HG03571 (cell line): ENCODE measurements around the gene TOR4A.

ENCODE experiments used
- ATAC-seq: cut with Tn5 transposase; IDR thresholded peaks from one replicate; pipeline ENCODE4 v1.9.1; 2021; ENCODE audit not compliant: unreplicated experiment

TOR4A gene

DNA sequence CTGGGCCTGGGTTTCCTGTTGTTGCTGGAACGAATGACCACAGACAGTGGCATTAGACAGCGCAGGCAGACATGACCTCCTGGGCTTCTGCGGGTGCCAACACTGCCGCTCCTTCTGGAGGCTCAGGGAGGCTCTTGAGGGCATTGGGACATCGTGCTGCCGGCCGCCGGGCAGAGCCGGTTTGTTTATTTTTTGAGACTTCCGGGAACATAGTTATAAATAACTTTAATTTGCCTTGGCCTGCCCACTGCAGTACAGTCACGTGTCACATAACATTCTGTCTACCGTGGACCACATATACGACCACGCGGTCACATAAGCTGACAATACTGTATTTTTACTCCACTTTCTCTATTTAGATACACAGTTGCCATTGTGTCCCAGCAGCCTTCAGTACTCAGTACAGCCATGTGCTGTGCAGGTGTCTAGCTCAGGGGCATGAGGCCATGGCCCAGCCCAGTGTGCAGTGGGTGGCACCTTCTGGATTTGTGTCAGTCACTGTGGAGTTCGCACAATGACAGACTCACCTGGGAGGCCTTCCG lies 8.2 kb upstream of the TOR4A start:
- no peak for ATAC-seq

DNA sequence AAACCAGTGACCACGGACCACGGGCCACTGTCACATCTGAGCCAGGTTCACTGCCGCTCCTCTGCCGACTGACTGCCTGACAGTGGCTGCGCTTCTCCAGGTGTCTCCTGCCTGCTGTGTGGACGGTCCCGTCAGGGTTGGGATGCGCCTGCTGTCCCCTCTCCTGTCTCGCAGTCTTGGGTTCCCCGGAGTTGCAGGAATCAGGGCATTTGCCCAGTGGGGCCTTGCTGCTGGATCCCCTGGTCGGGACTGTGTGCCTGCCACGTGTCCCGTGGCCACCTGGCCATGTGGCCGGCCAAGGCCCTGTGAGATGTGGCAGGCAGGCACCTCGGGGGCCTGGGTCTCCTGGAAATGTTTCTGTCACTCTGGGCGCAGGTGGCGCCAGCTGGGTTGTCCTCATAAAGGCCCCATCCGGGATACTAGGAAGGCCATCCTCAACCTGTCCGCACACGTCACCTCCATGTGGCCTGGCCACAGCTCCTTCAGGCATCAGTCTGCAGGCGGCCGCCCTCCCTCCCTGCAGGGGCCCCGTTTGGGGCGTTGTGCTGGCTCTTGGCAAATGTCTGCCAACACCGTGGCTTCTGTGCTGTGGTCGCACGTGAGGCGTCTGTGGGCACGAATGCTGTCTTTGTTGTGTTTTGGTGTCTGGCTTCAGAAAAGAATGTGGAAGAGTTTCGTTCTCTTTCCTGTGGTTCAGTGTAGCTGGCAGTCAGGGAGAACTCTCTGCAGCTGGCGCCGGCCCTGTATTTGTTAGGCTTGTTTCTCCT lies 6.4 kb upstream of the TOR4A start:
- ATAC-seq: no peak

DNA sequence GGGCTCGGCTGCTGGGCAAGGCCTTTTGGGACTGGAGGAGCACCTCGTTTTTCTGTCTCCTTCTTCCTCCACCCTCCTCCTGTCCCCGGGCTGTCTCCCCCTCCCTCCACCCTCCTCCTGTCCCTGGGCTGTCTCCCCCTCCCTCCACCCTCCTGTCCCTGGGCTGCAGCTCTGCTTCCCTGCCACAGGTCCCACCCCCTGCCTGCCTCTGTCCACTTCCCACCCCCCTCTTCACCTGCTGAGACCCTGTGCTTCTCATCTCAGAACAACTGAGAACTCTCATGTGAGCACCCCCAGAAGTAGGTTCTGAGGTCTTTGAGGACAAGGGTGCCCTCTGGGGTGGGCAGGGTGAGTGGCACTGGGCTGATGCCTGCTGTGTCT lies 5.8 kb upstream of the TOR4A start:
- no peak for ATAC-seq

DNA sequence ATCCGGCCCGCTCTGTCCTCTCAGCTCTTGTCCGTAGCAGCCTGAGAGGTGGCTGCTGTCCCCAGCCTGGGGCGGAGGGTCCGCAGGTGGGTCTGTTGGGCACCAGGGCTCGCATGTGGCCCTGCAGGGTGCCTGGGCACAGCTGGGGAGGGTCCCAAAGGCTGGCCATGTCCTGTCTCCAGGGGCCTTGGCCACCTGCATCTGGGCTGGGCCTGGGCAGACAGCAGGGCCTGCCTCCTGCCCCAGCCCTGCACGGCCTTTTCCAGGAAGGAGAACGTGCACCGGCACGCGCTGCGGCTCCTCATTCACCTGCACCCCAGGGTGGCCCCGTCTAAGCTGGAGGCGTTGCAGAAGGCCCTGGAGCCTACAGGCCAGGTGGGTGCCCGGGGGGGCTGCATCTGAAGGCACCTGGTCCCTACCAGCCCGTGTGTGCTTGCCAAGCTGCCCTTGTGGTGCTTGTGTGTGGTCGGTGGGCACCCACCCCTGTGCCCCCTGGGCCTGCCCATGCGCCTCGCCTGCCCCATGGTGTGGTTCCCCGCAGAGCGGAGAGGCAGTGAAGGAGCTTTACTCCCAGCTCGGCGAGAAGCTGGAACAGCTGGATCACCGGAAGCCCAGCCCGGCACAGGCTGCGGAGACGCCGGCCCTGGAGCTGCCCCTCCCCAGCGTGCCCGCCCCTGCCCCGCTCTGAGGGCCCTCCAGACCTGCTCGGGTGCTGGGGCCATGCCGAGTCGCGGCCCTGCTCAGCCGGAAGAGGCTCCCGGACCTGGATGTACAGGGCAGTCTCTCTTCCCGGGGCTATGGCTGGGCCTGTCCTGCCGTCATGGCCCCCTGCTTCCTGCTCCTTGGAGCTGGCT lies 5.1 kb upstream of the TOR4A start:
- no peak for ATAC-seq

DNA sequence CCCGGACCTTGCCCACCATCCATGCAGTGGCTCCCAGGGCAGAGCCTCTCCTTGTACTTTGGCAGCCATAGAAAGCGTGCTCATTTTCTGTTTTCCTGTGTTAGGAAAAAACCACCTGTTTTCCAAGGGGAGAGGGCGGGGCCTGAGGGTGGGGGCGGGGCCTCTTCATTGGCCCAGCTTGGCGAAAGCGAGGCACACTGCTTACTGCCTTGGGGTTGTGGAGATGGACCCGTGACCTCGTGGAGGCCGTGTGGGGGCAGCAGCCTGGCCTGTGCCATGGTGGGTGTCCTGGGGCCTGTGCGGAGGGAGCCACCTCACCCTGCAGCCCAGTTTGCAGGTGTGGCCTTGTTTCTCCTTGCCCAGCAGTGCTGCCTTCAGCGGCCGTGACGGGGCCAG lies 4.4 kb upstream of the TOR4A start:
- ATAC-seq: no peak

DNA sequence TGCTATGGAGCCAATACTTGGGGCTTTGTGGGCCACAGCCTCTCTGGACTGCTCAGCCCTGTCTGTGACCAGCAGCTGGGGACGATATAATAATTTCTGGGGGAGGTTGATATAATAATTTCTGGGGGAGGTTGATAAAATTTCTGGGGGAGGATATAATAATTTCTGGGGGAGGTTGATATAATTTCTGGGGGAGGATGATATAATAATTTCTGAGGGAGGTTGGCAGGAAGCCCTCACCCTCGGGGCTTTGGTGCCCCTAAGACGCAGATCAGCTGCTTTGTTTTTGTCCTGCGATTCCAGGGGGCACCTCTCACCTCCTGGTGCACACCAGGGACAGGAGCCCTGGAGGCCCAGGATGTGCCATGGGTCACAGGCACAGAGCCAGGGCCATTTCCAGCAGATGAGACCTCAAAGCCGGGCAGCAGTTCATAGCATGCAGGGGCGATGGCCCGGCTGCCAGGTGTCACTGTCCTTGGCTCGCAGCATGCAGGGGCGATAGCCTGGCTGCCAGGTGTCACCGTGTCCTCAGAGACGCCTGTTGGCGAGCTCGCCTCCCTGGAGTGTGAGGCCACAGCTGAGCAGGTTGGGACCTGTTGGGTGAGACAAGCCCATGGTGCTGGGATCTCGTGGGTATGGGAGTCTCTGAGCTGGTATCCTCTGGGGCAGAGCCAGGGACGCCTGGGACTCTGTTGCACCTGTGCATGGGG lies 3.8 kb upstream of the TOR4A start:
- ATAC-seq: no peak

DNA sequence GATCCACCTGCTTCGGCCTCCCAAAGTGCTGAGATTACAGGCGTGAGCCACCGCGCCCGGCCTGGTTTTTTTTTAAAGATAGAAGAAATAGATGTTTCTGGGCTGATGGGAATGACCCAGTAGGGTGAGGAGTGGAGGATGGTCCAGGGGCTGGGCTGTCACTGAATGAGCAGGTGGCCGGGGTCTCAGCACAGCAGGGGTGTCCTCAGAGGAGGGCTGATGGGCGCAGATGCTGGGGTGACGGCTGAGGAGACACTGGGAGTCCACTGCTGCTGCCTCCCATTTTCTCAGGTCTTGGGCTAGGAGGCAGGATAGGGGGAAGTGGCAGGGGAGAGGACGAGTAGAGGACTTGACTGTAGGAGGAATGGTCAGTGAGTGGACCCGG lies 2.3 kb upstream of the TOR4A start:
- no peak for ATAC-seq

DNA sequence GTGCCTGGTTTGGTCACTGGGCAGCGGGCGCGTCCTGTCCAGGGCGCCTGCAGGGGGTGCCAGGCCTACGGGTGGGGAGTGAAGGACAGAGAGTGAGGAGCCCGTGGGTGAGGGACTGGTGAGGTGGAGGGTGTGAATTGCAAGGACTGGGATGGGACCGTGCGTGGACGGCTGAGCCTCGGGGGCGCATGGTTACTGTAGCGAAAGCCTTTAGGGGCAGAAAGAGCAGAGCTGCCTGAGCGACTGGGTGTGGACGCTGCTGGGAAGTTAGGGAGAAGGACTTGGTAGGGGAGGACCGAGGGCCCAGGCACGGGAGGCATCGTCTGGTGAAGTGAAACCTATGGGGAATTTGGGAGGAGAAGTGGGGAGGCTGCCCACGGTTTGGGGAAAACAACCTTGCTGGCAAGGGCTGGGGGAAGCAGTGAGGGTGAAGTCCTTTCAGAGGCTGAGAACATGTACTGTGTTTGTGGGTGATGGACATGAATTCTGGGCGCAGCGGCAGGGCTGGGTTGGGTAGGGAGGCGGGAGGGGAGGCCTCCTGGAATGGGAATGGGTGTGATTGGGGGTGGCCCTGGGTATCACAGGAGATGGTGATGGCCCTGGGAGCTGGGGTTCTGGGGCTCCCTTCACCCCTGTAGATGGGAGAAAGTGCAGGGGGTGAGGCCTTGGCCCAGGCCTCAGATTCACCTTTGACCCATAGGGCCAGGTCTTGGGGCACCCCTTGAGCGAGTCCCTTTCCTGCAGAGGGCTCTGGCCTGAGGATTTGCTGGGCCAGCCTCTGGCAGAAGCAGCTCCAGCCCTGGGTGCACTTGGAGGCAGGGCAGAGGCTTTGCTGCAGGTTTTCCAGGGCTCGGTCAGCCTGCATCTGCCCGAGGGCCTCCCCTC lies 1.7 kb upstream of the TOR4A start:
- ATAC-seq: no peak

DNA sequence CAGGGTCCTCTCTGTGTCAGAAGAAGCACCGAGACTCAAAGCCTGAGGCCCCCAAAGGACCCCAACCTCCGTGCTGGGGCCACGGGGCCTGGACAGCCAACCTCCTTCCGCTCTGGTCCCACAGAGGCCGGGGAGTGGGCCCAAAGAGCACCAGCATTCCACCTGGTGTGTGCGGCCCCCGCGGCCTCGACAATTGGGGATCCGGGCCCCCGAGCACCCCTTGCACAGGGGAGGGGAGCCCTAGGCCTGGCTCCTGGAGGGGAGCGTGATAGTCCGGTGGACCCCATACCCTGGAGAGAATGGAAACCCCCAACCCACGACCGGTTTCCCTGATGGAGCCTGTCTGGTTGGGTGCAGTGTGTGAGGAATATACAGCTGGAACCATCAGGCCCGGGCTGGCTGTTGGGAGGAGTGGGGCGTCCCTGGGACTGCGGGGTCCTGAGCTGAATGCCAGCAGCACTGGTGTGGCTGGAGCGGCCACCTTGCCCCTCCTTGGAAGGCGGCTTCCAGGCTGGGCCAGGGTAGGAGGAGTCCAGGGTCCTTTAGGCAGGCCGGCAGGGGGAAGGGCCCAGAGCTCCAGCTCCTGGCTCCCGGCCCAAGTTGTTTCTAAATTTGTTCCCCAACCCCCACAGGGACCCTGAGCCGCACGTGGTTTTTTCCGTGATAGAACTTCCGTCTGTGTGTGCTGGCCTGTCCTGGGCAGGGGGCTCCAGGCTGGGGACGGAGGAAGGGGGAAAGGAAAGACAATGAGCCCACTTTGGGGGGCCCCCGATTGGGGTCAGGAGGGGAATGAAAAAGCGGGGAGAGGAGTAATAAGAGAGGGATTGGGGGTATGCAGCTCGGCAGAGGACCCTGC lies 825 bp upstream of the TOR4A start:
- no peak for ATAC-seq

DNA sequence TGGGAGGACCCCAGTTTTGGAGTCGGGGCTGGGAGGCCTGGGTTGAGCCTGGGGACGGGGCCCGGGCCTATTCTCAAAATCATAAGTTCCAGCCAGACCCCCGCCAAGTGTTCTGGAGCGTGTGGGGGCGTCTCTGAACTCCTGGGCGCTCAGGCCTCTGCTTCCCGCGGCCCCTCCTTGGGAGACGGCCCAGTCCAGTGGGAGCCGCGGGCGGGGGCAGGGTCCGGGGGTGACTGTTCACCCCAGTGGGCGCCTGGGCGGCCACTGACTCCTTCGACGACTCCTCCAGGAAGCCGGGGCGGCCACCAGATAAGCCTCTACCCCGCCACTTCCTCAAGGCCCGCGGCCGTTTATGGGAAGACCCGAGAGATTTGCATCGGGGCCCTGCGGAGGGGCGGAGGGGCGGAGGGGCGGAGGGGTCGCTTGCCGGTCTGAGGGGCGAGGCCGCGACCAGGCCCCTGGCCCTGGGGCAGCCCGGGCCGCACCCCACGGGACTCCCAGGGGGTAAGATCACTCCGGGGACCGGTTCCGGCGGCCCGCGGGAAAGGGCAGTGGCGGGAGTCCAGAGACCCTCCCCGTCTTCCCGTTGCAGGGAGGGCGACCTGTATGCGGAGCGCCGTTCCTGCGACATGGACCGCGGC lies 655 bp downstream of the TOR4A start:
- ATAC-seq: no peak

DNA sequence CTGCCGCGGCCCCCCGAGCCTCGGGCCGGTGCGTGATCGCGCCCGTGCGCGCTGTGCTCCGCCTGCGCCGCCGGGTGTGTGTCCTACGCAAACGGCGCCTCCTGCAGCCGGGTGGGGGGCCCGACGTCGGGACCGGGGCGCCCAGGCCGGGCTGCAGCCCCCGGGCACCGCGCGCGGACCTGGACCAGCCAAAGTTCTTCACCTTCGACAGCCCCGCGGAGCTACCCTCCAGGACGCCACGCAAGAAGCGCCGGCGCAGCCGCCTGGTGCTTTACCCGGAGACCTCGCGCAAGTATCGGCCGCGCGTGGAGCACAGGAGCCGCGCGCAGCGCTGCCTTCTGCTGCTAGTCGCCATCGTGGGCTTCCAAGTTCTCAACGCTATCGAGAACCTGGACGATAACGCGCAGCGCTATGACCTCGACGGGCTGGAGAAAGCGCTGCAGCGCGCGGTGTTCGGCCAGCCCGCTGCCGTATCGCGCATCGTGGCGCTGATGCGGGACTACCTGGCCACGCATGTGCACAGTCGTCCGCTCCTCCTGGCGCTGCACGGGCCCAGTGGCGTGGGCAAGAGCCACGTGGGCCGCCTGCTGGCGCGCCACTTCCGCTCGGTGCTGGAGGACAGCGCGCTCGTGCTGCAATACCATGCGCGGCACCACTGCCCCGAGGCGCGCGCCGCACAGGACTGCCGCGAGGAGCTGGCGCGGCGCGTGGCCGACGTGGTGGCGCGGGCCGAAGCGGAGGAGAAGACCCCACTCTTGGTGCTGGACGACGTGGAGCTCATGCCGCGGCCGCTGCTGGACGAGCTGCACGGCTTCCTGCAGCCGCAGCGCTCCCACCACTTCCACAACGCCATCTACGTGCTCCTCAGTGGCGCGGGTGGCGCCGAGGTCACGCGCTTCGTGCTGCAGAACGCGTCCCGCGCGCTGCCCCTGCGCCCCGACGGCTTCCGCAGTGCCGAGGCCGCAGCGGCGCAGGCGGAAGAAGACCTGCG lies 1.5 kb downstream of the TOR4A start:
- ATAC-seq: no peak

DNA sequence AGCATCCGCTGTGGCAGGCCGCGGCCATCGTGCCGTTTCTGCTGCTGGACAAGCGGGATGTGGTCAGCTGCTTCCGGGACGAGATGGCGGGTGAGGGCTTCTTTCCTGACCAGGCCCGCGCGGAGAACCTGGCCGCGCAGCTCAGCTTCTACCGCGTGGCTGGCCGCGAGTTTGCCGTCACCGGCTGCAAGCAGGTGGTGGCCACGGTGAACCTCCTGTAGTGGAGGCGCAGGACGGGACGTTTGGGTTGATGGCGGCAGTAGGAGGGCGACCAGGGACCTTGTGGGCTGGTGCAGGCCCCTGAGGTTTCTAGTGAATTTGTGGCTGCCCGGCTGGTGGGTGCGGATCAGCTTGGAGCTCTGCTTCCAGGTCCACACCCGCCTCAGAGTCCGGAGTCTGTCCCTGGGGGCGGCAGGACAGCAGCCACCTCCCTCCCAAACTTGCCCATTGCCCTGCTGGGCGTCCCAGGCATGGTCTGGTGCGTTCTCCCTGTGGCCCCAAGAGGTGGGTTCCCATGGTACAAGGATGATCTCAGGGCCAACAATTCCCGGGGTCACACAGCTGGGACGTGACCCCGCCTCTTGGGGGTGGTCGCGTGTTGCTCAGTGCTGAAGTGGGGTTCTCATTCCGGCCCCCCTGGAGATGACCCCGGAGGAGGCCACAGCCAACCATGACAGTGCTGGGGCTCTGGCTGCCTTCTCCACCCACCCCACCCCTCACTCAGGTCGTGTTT lies 2.4 kb downstream of the TOR4A start:
- no peak for ATAC-seq

DNA sequence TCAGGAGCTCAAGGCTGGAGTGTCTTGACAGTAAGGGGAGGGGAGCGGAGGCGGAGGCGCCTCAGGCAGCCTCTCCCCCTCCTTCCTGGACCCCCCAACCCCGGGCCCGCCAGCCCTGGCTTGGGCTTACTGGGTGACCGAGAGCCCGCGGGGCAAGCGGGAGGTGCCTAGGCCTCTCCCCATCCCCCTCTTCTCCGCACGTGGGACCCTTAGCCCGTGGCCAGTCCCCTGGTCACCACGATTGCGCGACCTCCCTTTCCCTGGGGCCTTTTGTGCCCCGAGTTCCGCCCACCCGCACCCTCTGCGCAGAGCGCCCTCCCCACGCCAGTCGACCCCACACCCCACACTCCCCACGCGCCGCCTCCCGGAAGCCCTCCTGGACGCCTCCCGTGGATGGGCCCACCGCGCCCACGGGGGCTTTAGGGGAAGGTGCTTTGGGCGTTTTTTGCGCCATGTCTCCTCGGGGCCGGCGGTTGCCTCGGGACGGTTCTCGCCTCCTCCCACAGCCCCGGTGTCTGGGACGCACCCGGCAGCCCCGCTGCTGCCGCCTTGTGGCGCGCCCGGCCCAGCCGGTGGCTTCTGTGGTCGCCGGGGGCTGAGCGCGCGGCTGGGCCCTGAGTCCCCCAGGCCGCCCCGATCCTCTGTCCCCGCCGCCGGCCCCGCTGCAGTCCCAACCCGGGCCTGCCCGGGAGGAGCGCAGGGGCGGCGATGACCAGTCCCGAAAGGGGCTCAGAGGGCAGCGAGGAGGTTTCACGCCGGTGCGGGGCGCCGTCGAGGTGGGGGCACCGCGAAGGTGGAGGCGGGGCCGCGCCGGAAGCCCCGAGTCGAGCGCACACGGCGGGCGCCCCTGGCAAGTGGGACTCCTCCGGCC lies 3.2 kb downstream of the TOR4A start:
- no peak for ATAC-seq

DNA sequence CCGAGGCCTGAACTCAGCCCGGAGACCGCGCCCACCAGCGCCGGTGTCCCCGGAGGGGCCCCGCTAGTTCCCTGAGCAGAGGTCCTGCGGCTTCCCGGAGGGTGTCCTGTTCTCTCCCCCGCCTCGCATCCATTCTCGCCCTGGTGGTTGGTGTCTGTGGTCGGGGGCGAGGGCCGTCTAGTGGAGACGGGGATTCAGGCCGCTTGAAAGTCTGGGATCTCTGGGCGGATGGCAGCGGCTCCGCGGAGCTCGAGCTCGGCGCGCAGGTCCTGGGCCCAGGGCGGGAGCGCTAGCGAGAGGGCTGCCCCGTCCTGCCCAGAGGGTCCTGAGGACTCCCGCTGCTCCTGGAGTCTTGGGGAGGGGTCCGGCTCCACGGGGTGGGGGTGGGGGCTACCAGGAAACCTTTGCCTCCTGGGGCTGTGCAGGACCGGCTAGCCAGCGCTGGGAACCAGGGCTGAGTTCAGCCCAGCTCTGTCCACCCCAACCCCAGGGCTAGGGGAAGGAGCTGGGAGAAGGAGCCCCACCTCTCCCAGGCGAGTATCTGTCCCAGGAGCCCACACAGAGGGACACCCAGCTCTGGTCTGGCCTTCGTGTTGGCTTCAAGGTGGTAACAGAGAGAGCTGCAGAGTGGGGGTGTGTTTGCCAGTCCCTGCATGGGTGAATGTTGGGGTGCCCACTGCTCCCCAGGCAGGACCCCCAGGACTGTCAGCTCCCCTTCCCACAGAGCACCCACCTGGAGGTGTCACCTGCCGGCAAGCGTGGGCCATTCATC lies 4.0 kb downstream of the TOR4A start:
- ATAC-seq: no peak

DNA sequence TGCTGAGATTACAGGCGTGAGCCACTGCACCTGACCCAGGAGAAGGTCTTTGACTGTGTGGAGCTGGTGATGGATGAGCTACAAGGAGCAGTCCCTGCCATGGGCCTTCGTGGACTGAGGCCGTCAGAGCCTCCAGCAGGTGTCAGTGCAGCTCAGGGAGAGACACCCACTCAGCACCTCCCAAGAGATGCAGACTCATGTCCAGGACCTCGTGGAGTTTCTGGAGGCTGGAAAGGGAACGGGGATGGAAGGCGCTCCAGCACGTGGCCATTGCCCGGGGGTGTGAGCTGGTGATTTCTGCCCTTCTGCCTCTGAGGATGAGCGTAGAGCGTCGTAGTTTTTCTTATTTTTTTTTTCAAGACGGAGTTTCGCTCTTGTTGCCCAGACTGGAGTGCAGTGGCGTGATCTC lies 9.5 kb downstream of the TOR4A start:
- no peak for ATAC-seq

DNA sequence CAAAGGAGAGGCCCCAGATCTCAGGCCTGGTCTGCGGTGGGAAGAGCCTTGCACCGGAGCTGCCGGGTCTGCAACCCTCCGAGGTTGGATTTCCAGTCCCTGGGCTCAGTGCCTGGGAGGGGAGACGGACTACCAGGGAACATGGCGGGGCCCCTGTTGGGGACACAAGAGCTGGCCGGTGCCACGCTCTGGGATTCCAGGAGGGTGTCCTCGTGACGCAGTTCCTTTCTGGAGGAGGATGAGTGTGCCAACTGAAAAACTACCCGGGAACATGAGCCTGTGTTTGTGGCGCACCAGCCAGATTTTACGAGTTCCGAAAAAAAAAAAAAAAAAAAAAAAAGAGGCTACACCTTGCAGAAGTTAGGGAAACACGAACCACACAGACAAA lies 15.6 kb downstream of the TOR4A start:
- no peak for ATAC-seq
